Measurements from ENCODE around the gene PCOLCE2.

PCOLCE2 gene

DNA sequence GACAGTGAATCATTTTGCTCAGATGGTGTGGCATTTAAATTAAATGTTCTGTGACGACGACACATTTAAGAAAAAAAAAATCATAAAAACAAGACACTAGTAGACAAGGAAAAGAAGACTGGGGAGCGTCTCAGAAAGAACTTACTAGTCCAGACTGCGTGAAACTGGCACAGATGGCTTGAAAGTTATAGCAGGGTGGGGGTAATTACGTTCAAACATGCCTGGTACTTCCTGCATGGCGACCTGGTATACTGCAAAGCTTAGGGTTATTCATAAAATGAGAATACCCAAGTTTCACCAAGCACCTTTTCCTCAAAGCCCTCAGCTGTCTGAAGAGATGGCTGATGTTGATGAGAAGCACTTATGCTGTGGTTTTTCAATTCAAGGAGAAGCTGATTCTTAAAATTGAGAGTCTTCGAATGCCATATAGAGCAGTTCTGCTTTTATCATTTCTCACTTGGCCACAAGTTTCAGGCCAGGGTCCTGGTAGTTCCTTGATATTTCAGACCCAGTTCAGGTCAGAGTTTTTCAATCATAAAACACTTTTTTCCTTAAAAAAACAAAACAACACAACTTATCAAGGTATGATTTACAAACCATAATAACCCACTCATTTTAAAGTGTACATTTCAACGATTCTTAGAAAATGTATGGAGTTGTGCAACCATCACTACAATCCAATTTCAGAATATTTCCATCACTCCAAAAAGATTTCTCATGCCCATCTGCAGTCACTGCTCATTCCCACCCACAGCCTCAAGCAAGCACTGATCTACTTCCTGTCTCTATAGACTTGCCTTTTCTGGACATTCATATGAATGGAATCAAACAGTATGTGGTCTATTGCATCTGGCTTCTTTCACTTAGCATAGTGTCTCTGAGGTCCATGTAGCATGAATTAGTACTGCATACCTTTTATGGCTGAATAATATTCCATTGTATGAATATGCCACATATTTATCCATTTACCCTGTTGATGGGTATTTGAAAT is 24.7 kb downstream of the PCOLCE2 start:
- DNase-seq: no peak

DNA sequence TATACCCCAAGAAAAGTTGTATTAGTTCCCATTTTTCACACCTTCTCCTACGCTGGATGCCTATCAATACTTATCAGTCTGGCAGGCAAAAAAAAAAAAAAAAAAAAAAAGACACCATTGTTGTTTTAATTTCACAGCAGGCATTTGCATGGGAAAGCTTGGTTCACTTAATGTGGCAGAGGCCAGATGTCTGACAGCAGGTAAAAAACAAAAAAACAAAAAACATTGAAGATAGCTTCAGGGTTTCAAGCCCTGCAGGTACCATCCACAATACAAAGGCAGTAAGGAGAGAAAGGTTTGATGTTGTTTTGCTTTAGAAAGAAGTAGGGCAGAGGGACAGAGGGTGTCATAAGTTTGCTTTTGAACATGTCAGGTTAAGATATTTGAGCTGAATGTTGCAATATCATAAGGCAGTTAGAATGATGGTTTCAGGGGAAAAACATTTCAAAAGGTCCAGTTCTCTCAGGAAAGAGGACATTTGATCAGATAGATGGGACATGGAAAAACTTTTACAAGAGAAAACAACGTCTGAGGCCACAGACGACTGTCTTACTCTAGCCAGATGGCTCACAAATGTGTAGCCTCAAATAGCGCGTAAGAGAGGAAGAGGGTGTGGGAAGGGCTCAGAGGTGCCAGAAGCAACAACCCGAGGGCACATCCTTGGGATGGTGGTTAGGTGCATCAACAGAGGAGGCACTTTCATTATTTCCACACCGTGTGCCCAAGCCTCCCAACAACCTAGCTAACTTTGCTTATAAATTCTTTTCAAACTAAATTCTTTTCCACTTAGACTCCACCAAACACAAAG is 25.7 kb downstream of the PCOLCE2 start:
- no peak for DNase-seq

DNA sequence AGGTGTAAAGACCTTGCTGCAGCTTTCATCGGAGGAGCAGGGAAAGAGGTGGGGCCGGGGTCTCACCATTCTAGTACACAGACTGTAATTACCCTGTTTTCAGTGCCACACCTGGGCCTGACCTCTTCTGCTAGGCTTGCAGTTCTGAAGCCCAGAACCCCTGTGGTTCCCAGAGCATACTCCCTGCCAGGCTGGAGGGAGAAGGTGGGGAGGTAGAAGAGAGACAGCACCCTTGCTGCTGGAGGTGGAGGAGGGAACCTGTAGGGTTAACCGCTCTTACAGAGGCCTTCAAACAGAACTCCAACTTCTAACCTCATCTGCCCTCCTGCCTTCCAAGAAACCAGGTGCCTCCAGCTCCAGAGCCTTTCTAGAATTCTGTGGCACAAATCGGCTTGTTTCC is 27.0 kb downstream of the PCOLCE2 start:
- DNase-seq: no peak

DNA sequence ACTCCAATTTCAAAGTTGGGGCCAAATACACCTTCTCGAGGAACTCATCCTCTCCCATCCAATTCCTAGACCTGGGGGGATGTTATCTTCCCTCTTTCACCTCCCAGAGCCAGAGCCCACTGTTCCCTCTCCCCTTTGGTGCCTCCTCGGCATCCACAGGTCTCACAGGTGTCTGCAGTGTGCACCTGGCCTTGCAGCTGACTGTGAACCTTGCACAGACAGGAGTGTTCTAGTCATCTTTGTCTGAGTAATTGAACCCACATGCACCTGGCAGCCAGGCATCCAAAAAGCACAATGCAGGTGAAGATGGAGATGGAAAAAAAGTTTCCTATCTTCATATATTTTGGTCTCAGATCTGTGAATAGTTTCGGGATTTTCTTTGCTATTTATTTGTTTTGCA is 30.8 kb downstream of the PCOLCE2 start:
- peak; percentile 9 for DNase-seq

DNA sequence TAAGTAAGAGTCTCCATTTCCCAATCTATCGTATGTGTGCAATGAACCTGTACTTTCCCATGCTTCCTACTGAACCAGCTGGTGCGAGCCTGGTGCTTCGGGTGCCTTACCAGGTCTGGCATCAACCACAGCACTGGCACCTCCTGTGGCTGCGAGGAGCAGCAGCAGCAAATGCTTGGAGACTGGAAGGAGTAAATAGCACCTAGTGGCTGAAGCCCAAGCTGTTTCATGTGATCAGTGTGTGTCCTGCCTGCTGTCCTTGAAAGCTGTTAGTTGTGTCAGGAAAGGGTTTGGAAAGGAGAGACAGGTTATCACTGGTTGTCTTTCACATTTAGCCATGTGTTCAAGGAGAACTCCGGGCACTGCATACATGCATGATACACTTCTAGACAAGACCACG is 31.8 kb downstream of the PCOLCE2 start:
- no peak for DNase-seq

DNA sequence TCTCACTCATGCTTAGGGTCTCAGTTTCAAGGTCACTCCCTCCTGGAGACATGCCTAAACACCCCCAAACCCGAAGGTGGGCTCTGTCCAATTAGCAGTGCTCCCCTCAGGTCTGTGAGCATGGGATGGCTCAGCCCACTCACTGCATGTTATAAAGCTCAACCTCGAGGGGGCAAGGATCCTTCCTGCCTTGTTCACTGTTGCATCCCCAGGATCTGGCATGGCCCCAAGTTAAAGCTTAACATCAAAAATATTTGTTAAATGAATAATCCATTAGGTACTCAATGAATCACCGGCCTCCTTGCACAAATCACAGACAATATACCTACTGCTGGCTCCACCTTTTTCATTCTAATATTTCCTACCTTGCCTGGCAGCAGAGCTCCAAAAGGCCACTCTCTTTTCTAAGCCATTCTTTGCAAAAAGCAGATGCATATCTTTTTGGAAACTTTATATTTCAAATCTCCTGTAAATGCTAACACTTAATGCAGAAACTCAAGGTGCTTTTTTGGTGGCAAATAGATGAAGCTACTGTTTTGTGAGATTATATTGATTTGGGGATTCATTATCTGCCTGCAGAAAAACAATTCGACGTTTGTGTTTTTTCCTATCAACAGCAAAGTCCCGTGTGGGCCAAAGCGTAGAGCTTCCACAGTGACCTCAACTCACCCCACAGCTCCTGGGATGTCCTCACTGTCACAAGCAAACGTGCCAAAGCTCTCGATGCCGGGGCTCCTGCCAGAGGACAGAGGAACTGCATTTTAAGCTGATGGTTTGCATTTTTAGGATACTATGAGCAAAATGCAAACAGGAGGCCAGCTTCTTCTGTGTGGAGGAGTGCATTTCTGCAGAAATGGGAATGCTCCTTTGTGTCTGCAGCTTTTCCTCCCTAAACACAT is 35.4 kb downstream of the PCOLCE2 start:
- no peak for DNase-seq

DNA sequence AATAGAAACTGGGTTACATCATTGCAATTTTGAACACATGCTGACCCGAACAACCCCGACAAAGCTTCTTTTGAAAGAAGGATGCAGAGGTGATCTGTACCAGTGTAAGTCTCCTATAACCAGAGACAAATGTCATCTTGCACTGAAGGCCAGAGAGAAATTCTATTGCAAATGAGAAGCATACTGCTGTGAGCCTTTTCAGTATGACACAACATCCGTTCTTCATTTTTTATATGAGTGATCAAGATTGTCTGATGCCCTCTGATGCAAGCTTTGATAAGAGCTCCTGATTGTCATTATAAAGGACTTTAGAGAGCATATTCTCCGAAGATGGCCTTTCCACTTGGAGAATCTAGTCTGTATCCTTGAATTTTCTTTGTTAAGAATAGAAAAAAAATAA is 36.9 kb downstream of the PCOLCE2 start:
- no peak for DNase-seq

DNA sequence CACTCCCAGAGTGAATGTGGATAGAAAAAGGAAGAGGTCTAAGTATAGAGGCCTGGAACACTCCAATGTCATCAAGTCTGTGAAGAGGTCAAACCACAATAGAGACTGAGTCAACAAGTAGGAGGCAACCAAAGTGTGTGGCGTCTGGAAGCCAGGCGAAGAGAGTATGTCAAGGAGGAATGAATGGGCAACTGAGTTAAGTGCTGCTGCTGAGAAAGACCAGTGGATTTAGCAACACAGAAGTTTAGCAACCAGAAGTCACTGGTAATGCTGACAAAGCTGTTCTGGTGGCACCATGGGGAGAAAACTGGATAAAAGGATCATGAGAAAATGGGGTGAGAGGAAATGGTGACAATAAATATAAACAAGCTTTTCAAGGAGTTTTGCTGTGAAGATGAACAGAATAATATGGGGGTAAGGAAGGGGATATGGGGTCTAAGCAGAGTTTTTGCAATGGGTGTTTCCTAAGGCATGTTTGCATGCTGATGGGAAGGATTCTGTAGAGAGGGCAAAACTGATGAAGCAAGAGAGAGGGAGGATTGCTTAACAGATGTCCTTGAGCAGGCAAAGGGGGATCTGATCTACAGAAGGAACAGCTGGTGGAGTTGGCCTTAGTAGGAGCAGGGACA is 38.4 kb downstream of the PCOLCE2 start:
- no peak for DNase-seq

DNA sequence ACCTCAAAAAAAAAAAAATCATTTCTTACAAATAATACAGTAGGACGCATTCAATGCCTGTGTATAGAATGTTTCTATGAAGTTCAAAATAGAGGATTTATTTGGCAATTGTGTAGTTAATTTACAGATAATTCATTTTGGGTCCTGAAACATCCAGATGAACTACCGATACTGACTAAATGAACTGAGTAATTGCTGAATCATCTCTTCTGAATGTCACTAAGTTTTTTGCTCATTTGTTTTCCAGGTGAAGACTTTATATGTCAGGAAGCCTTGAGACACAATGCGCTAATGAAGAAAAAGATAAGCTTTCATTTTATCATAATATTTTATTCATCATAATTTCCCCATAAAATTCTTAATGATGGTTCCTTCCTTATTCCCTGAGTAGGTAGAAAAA is 39.7 kb downstream of the PCOLCE2 start:
- no peak for DNase-seq

DNA sequence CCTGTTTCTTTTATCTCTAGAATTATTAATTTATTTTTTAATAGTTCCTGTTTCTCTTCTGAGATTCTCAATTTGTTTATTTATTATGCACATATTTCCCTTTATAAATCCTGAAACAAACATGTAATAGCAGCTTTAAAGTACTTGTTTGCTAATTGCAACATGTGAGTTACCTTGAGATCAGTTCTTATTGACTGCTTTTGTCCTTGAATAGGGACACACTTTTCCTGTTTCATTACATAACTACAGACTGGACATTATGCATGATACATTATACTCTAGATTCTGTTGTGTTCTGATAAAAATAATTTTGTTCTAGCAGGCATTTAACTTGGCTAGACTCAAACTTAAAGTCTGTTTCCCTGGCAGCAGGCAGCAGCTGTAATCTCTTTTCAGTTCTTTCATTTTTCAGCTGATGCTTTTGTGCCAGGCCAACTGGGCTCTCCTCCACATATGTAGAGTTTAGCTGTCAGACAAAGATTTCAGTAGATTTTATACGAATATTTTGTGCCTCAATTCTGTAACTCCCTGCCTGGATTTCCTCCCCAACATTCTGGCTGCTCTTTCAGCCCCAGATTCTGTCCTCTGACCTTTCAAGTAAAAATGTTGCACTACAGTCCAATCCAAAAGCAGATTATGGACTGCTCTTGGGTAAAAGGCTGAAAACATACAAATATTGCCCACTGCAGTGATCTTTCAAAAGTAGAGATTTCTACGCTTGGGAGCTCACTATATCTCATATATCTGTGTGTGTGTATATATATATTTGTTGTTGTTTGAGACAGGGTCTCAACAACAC is 41.9 kb downstream of the PCOLCE2 start:
- no peak for DNase-seq

DNA sequence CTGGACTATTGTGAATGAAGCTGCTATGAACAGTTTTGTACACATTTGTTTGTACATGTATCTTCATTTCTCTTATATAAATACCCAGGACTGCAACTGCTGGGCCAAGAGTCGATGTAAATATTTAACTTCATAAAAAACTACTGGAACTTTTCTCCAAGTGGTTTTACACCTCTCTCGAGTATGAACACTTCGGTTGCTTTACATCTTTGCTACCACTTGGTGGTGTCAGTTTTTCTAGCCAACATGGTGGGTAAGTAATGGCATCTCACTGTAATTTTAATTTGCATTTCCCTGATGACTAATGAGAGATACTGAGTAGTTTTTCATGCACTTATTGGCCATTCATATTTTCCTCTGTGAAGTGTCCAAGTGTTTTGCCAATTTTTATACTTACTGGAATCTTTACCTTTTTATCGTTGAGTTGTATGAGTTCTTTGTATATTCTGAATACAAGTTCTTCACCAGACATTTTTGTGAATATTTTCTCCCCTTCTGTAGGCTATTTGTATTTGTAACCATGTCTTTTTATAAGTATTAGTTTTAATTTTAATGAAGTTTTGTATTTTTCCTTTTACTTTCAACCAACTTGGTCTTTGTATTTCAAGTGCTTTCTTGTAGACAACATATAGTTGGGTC is 44.4 kb downstream of the PCOLCE2 start:
- DNase-seq: no peak

DNA sequence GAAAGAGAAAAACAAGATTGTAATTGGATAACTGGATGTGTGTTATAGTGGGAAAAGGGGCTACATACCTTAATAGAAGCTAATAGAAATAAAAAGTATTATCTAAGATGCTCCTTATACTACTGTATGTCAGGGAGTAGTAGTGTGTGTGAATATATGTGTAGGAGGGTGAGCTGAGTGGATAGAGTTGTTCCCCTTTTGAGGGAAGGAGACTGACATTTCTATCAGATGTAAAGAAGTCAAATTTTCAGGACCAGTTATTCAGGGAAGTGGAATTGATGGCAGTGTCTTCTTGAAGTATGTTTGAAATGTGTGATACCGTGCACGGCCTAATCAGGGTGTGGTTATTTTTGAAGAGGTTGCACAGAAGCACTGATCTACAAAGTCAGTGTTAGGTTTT is 49.1 kb downstream of the PCOLCE2 start:
- no peak for DNase-seq

DNA sequence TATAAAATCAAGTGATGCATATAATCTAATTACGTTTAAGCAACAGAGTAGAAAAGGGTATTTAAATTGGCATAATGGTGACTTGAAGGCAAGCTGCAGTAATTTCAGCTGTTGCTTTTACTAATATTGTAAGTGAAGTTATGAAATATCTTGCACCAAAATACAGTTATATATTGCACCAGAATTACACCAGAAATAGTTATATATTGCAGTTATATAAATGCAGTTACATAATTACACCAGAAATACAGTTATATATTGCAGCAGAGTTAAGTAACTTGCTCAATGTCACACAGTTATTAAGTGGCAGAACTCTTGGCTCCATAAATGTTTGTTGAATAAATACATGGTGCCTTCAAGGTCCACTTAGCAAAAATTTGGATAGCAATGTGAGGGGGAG is 51.4 kb downstream of the PCOLCE2 start:
- DNase-seq: no peak

DNA sequence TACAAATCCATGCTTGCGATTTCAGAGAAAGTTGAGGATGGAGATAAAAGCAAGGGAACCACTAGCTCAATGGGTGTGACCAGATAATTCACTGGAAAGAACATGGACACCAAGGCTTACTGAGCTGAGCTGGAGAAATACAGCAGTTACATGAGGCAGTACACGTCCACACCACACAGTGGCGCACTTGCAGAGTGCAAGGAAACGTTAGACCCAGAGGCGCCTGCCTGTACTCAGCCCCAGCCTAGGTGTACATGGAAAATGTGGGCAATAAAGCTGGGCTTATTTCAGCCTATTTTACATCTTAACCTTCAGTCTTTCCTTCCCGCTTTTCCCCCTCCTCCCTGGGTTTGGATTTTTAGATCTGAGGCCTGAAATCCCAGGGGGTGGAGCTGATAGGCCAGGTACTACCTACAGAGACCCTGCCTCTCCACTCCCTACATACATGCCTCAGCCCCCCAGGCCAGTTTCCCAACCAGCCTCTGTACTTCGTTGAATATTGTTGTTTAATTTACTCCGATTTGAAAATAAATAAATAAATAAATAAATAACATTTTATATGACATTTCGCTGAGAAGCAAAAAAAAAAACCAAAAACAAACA is 60.1 kb downstream of the PCOLCE2 start:
- DNase-seq: peak; percentile 40

DNA sequence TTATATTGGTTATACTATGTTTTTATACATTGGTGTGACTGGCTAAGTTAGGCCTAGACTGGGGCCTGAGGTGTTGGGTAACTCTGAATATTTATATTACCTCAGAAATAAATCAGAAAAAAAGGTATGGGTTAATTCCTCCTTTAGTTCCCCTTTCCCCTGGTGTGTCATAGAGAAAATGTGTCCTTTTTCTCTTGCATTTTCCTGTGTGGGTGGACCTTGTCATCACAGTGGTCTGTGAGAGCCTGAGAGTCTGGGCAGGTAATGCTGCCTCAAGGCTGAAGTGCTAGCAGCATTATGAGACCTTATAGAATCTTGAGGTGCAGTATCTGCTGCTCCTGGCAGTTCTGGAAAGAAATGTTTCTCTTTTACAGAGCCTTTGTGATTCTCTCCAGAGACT is 69.7 kb downstream of the PCOLCE2 start:
- DNase-seq: no peak

DNA sequence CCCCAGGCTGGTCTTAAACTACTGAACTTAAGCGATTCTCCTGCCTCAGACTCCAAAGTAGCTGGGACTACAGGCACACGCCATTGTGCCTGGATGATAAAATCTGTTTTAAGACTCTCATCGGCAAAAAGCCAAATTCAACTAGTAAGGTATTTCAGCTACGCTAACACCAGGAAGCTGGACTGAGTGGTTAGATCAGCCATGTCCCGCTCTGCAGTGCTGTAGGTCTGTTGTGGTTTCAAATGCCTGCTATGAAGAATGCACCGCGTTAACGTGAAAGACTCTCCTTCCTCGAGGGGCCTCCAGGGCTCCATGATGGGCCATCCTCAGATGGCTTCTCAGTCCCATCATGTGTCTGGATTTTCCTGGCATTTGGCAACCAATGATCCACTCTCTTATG is 70.2 kb downstream of the PCOLCE2 start:
- no peak for DNase-seq

DNA sequence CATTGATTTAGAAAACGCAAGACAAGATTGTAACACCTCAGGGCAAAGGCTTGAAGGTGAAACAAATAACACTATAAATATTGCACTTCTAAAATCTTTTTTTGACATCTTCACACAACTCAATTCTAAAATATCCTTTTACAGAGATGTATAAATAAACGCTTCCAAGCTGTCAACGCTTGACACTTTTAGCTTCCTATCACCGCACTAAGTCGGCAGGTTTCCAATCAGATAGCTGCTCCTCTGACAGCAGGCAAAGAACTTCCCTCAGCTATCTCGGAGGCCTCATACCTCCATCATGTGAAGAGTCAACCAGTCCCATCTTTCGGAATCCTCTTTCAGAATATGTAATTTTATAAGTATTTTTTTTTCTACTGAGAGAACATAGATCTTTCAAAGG is 71.0 kb downstream of the PCOLCE2 start:
- no peak for DNase-seq

DNA sequence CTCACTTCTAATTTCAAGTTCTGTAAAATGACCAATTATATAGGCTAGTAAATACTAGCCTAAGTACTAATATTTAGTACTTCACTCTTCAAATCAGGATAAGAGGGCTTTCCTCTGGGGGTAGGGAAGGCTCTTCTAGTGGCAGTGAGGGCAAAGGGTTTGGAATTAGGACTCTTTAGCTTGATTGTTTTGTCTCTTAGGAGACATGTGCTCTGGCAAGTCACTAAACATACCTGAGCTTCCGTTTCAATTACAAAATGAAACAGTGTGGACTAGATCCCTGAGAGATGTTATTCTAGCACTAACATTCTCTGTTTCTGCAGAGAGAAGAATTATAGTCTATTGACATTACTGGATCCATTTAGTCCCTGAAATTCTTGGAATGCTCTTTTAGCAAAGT is 71.5 kb downstream of the PCOLCE2 start:
- DNase-seq: no peak

DNA sequence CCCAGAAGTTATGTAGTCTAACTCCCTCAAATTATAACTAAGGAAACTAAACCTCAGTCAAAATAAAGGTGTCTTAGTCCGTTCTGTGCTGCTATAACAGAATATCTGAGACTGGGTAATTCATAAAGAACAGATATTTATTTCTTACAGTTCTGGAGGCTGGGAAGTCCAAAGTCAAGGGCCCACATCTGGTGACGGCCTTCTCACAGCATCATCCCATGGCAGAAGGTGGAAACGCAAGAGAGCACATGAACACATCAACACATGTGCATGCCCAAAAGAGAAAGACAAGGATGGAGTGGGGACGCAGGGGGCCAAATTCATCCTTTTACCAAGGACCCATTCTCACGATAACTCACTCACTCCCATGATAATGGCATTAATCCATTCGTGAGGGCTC is 73.1 kb downstream of the PCOLCE2 start:
- DNase-seq: no peak

DNA sequence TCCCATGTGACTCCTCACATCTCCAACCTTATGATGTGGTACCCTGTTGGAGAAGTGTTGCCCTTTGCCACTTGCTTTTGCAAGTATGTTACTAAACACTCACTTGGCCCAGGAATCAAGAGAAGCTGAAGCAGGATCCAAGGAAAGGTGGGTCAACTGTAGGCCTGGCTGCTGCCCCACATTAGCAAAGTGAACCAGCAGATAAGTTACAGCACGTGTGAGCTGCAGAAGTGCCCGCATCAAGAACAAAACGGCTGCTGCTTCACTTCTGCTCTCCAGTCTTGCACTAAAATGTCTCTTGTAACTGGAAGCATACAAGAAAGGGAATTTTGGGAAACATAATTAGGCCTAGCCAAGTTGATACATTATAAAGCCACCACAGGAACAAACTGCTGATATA is 79.6 kb downstream of the PCOLCE2 start:
- DNase-seq: no peak
